AG04450 (cell line): ENCODE results near the gene CSTB. TPM values are rescaled to one million over a fixed set of nuclear protein-coding genes. Genes with fewer than 3 reads are reported as not detected.

ENCODE experiments used
- CTCF ChIA-PET: fragments of 300-600, 350-600 bp; formaldehyde crosslinking; extraction: SDS; loops from one replicate; lab custom pipeline; 2022; ENCODE audit warnings: antibody characterized with exemption, inconsistent platforms; lab: Charles Lee
- POLR2A ChIA-PET: fragments of 350-600 bp; formaldehyde crosslinking; extraction: SDS; loops from one replicate; lab custom pipeline; 2021; ENCODE audit warnings: antibody characterized with exemption, inconsistent platforms; lab: Yijun Ruan, JAX
- DNase-seq: peaks from one replicate; pipeline ENCODE4 v3.0.0-alpha.2; 2011; ENCODE audit warnings: low read depth, low spot score
- H3K27ac ChIP-seq: one replicate; pipeline ENCODE4 v1.5.1; 2012; ENCODE audit warnings: low read depth, low read length, control low read depth
- H3K27me3 ChIP-seq: one replicate; pipeline ENCODE4 v1.6.0; 2012; ENCODE audit warnings: low read length; ENCODE audit not compliant: control insufficient read depth, insufficient read depth
- H3K4me3 ChIP-seq: 2 replicates; pipeline ENCODE4 v1.5.1; 2011; ENCODE audit warnings: mild to moderate bottlenecking, low read depth, low read length, control low read depth
- H3K9me3 ChIP-seq: 2 replicates; pipeline ENCODE4 v1.5.1; 2012; ENCODE audit warnings: low read length; ENCODE audit not compliant: control insufficient read depth, insufficient read depth
- CTCF ChIP-seq: IDR thresholded peaks from 2 replicates; pipeline ENCODE4 v1.5.1; 2011; ENCODE audit warnings: low read depth, low read length, control low read depth, inconsistent platforms
- polyA plus RNA-seq: library from polyadenylated mRNA; depleted of rRNA; stranded (reverse); fragments of >200 nt; gene quantifications from 2 replicates; pipeline ENCODE4 v1.2.3, GENCODE V29; 2011; rRNA removed
- small RNA-seq: library from RNA; depleted of rRNA; stranded (forward); fragments of <200 nt; gene quantifications from one replicate; pipeline ENCODE3, GENCODE V24; 2012; ENCODE audit warnings: low read depth; ENCODE audit not compliant: insufficient read length

CSTB gene
- polyA plus RNA-seq, 1 experiment = 54.3 TPM

DNA sequence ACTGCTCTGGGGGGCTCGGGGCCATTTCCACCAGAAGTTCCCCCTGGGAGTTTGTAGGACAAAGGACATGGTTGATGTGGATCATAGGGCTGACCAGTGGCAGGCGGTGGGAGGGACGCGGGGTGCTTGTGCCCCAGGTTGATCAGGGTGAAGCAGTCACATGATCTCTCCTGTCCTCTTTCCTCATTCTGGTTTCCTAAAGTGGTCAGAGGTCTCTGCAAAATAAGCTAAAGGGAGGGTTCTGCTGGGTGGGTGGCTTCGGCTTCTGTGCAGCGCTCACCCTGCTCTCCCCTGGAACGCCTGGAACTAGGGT lies 48.0 kb downstream of the CSTB start:
- Histone ChIP-seq H3K27ac (peak overlapping the region; percentile 92), H3K4me3 (peak overlapping the region; percentile 5), H3K27me3 (no peaks in the 10 kb centered on the region), H3K9me3 (no peaks in the 10 kb centered on the region; the same call in 1 of the 2 replicates)
- DNase-seq = no peak
- TF ChIP-seq CTCF = no peak
- ChIA-PET POLR2A (interaction anchor here (0.6 to 1.7 kb wide), 6 partner anchors 8 to 69 kb away, joined by 3 to 20 read pairs (median 5); partner anchors contain the start of genes HSF2BP, PDXK and RRP1B), CTCF (interaction anchor here (0.7 to 1.5 kb wide), 5 partner anchors 10 to 116 kb away, joined by 3 to 4 read pairs (median 4); partner anchors contain the start of gene RRP1)

DNA sequence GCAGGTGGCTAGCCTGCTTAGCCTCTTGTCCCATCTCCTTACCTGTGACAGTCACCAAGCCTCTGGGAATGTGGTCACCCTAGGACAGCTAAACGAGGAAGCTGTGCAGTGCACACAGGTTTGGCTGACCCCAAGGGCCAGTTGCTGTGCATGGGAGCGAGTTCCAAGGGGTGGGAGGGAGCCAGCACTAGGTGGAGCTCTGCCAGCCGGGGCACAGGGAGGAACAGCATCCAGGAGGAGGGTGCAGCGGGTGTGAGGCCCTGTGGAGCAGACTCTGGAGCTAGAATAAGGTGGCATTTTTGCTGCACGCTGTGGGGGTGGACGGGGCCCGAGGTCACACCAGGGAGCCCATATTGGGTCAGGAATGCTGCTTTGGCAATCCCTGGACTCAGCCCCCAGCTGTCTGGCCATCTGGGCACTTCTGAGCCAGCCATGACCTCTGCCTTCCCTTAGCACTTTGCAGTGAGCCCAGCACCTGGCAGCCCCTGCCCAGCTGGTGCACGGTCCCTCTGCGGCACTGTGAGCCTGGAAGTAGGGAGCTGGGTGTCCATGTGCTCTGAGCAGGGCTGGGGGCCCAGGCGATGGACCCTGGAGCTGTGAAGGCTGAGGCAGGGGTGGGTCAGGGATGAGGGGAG lies 48.5 kb downstream of the CSTB start:
- CTCF ChIA-PET = interaction anchor here (1.5 kb wide), 1 partner anchor 62 kb away, joined by 3 read pairs; the partner anchor contains the start of gene RRP1
- no peak for TF ChIP-seq CTCF
- peak overlapping the region; percentile 92 for H3K27ac ChIP-seq
- no peaks in the 10 kb centered on the region for H3K27me3 ChIP-seq
- peak overlapping the region; percentile 10; the same call in 1 of the 2 replicates for H3K4me3 ChIP-seq
- POLR2A ChIA-PET = interaction anchor here (0.6 to 1.7 kb wide), 4 partner anchors 8 to 68 kb away, joined by 3 to 20 read pairs (median 6); partner anchors contain the start of genes HSF2BP, PDXK and RRP1B
- H3K9me3 ChIP-seq = no peaks in the 10 kb centered on the region; the same call in 1 of the 2 replicates
- DNase-seq = no peak

DNA sequence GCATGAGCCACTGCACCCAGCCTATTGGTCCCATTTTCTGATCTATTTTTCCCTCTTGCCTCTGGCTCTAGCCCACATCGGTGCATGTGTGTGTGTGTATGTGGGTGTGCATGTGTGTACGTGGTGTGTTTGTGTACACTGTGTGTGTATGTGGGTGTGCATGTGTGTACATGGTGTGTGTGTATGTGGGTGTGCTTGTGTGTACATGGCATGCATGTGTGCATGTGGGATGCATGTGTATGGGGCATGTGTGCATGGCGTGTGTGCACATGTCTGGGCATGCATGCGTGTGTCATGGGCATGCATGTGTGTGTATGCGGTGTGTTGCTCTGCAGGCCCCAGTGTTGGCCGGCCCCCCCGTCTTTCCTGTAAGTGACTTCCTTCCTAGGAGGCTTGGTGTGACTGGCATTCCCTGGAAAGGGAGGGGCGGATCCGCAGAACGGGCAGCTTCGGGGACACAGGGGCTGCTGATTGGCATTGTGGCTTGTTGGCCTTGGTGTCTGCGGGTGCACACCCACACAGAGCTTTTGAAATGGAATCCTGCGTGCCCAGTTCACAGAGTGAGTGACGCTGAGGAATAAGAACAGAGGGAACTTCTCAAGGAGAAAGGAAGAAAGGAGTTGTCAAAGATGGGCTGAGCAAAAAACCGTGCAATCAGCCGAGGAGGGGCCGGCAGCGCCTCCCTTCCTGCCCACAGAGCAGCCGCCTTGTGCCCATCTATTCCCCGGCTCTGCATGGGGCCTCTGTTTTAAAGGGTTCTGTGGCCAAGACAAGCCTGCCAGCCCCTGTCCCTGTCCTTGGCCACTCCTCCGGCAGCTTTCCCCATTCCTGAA lies 49.2 kb downstream of the CSTB start:
- Histone ChIP-seq H3K27me3 (no peaks in the 10 kb centered on the region), H3K9me3 (no peaks in the 10 kb centered on the region; the same call in 1 of the 2 replicates), H3K27ac (peak overlapping the region; percentile 92), H3K4me3 (no peak overlapping the region)
- ChIA-PET POLR2A (no interaction called here), CTCF (no interaction called here)
- TF ChIP-seq CTCF = no peak
- DNase-seq = no peak

Small RNA genes within 50 kb of the gene (small RNA-seq; reads per million reads assigned to genes)
- not detected for gene AP001052.1

Other genes with a start within 250 kb of the CSTB start
- gene HSF2BP, start 116.8 kb downstream of the CSTB start, polyA plus RNA-seq = 1.0 and 1.1 TPM in 2 replicates
- gene RRP1B, start 116.7 kb downstream of the CSTB start, polyA plus RNA-seq = 15.4 and 17.4 TPM in 2 replicates
- 129 and 142 TPM in 2 replicates for gene PDXK, start 57.2 kb downstream of the CSTB start, polyA plus RNA-seq
- gene RRP1, start 13.3 kb upstream of the CSTB start, polyA plus RNA-seq = 8.2 and 10.6 TPM in 2 replicates
- gene AGPAT3, start 88.9 kb upstream of the CSTB start, polyA plus RNA-seq = 36.1 and 47.2 TPM in 2 replicates
- gene TRAPPC10, start 236.0 kb upstream of the CSTB start, polyA plus RNA-seq = 26.0 and 26.8 TPM in 2 replicates